Measurements from ENCODE around the gene KCNJ6.

DNA sequence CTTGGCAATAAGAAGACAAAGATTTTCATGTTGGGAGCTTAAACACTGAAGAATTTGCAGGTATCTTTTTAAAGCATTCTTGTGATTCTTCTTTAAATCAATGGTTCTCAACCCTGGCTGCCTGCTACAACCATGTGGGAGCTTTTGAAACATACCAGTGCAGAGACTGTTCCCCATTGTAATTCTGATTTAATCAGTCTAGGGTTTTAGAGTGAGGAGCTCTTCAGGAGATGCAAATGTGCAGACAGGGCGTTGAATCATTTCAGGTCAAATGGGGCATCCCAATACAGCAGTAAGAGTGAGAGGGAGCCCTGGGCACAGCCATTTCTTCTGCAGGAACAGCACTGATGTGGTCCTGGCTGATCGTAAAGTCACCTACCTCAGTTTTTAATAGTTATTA is 24.3 kb downstream of the KCNJ6 start:
- TF ChIP-seq CTCF (conservative IDR thresholded peaks at IDR 0.05; ENCODE audit: low read length): no peak
- no peak for TF ChIP-seq EZH2phosphoT487 (IDR thresholded peaks at IDR 0.05; ENCODE audit: borderline replicate concordance, low read depth, low read length)
